Lower lobe of right lung (tissue), 2 donors: ENCODE results near the gene USP30. TPM values are rescaled to one million over a fixed set of nuclear protein-coding genes. Genes with fewer than 3 reads are reported as not detected.

Experiments used
- ATAC-seq, 2 donors: fragments of 200-7000 bp; cut with Tn5 transposase; one replicate each; pipeline ENCODE4 v1.9.1; 2020 to 2022; ENCODE audit warnings: mild to moderate bottlenecking in 2 of 2, moderate library complexity in 2 of 2
- DNase-seq: peaks from one replicate; pipeline ENCODE4 v3.0.0-alpha.2; 2020
- H3K27ac ChIP-seq: fragments of 200-600 bp; one replicate; pipeline ENCODE4 v1.8.0; 2022
- H3K27me3 ChIP-seq: fragments of 200-600 bp; one replicate; pipeline ENCODE4 v1.8.0; 2022; ENCODE audit warnings: low read depth
- H3K36me3 ChIP-seq: fragments of 200-600 bp; one replicate; pipeline ENCODE4 v1.8.0; 2022; ENCODE audit warnings: mild to moderate bottlenecking
- H3K4me1 ChIP-seq: fragments of 200-600 bp; one replicate; pipeline ENCODE4 v1.8.0; 2022
- H3K4me3 ChIP-seq: fragments of 200-600 bp; one replicate; pipeline ENCODE4 v1.8.0; 2022; ENCODE audit warnings: mild to moderate bottlenecking
- H3K9me3 ChIP-seq: fragments of 200-600 bp; one replicate; pipeline ENCODE4 v1.8.0; 2022
- CTCF ChIP-seq: fragments of 200-600 bp; IDR thresholded peaks from one replicate; pipeline ENCODE4 v1.8.0; 2022; ENCODE audit warnings: antibody characterized with exemption, mild to moderate bottlenecking
- intact Hi-C: fragments of 100-400 bp; cut with DNase I; formaldehyde crosslinking; loops from one replicate; pipeline ENCODE4 v1.11.0; 2022
- total RNA-seq: library from RNA; stranded (reverse); fragmentation: NEBNext Ultra II Directional; extraction: Animal tissue kit (Norgen Biotek cat#: 25700); gene quantifications from one replicate; pipeline ENCODE4 v1.2.1, GENCODE V29; 2021
- donor health status: DM: no; HTN: yes; CAD: no; lungs with severe emphysema.

The USP30 gene
- total RNA-seq, 1 donor from 2014 or later, result 13.9 TPM

- Histone ChIP-seq H3K9me3 (no peaks in the 10 kb centered on the region), H3K4me3 (no peak overlapping the region), H3K4me1 (peaks cover 68% of the 10 kb centered on the region), H3K27me3 (no peaks in the 10 kb centered on the region), H3K36me3 (peaks cover 12% of the 10 kb centered on the region), H3K27ac (peak overlapping the region; percentile 14)
- intact Hi-C loops, result no loop called here
- TF ChIP-seq CTCF, result no peak
- ATAC-seq (no peak), DNase-seq (no peak)
Observed at GRCh38 chr12:109112720-109113465, 60.5 kb downstream of the USP30 start.

GRCh38 chr12:109113661-109114321 is 61.4 kb downstream of the USP30 start:
- Histone ChIP-seq H3K4me1 (peaks cover 72% of the 10 kb centered on the region), H3K36me3 (peaks cover 5% of the 10 kb centered on the region), H3K27me3 (no peaks in the 10 kb centered on the region), H3K9me3 (no peaks in the 10 kb centered on the region), H3K4me3 (no peak overlapping the region), H3K27ac (peak overlapping the region; percentile 39)
- DNase-seq (no peak), ATAC-seq (no peak)
- intact Hi-C loops, result no loop called here
- no peak for TF ChIP-seq CTCF

GRCh38 chr12:109114644-109115043 is 62.3 kb downstream of the USP30 start:
- peaks cover 75% of the 10 kb centered on the region for H3K4me1 ChIP-seq
- peak overlapping the region; percentile 39 for H3K27ac ChIP-seq
- no peaks in the 10 kb centered on the region for H3K9me3 ChIP-seq
- no peak overlapping the region for H3K4me3 ChIP-seq
- no peak for ATAC-seq
- TF ChIP-seq CTCF, result no peak
- intact Hi-C loops, result no loop called here
- DNase-seq, result no peak
- no peaks in the 10 kb centered on the region for H3K36me3 ChIP-seq
- H3K27me3 ChIP-seq, result no peaks in the 10 kb centered on the region

GRCh38 chr12:109115404-109115757 is 63.0 kb downstream of the USP30 start:
- intact Hi-C loops, result no loop called here
- peaks cover 73% of the 10 kb centered on the region for H3K4me1 ChIP-seq
- H3K27ac ChIP-seq, result peak overlapping the region; percentile 71
- DNase-seq, result no peak
- no peak overlapping the region for H3K4me3 ChIP-seq
- H3K9me3 ChIP-seq, result no peaks in the 10 kb centered on the region
- no peak for TF ChIP-seq CTCF
- H3K27me3 ChIP-seq, result no peaks in the 10 kb centered on the region
- H3K36me3 ChIP-seq, result no peaks in the 10 kb centered on the region
- no peak for ATAC-seq

GRCh38 chr12:109115758-109116610 is 63.6 kb downstream of the USP30 start, which contains the start of gene ACACB:
Gene ACACB (plus strand): TSS chr12:109116587. CDS start chr12:109139406, 22,819 bp downstream.
- Histone ChIP-seq H3K27me3 (no peaks in the 10 kb centered on the region), H3K27ac (peak within 1 kb of the TSS; percentile 71), H3K36me3 (no peaks in the 10 kb centered on the region), H3K4me1 (peaks cover 68% of the 10 kb centered on the region), H3K9me3 (no peaks in the 10 kb centered on the region), H3K4me3 (no peak within 1 kb of the TSS)
- peak; percentile 79 for DNase-seq
- peak; percentile 56 to 76 for ATAC-seq
- intact Hi-C loops, result no loop called here
- no peak for TF ChIP-seq CTCF
